ENCODE measurements around the gene ABL1.

ABL1 gene

GRCh38 chr9:130914417-130915095, 79.5 kb downstream of the ABL1 start:
- no peak for TF ChIP-seq CTCF (IDR thresholded peaks at IDR 0.05; ENCODE audit: low read length, missing control alignments)
- DNase-seq (ENCODE audit: low read depth): no peak
- H3K4me3 ChIP-seq (replicated peaks; ENCODE audit: low read depth, low read length): no peak overlapping the region

DNA sequence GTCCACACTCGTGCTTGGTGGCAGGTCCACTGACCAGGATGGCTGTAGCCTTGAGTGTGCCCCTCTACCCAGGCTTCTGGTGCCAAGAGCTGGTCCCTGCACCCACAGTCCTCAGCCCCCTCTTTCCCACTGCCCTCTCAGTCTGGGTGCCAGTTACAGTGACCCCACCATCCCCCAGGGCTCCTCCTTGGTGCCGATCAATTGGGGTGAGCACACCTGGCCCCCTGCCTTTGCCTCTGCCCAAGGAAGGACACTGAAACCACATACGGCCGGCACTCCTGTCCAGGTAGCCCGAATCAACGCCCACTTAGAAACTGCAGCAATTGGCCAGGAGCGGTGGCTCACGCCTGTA, 80.0 kb downstream of the ABL1 start:
- DNase-seq (ENCODE audit: low read depth): no peak
- no peak for TF ChIP-seq CTCF (IDR thresholded peaks at IDR 0.05; ENCODE audit: low read length, missing control alignments)
- H3K4me3 ChIP-seq (replicated peaks; ENCODE audit: low read depth, low read length): no peak overlapping the region

DNA sequence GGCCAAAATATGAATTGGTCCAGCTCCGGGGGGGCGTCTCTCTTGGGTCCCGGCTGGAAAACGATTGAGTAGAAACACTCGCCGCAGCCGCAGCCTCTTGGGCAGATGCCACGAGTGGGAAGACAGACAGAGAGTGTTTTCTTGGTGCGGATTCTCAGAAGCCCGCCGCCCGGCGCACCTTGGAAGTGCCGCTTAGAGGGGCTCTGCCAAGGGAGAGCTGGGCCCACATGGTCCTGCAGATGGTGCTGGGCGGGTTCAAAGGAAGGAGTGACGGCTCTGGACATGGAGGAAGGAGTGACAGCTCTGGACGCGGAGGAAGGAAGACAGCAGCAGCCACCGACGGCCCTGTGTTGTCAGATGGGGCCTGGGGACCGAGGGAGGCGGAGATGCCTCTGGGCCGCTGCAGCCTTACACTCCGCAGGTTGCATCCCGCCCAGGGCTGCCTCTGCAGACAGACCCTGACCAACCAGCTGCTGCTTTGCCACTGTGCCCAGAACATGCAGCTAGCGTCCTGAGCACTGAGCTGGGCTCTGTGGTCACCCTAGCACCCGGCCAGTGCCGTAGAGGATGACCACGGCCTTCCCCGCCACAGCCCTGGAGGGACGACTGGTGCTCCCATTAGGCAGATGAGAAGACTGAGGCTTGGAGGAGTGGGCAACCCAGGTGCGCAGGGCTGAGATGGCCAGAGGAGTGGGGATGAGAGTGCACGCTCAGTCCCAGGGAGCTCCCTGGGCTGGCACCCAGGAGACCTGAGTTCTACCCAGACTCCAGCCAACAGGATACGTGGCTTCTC, 82.3 kb downstream of the ABL1 start:
- H3K4me3 ChIP-seq (replicated peaks; ENCODE audit: low read depth, low read length): no peak overlapping the region
- no peak for TF ChIP-seq CTCF (IDR thresholded peaks at IDR 0.05; ENCODE audit: low read length, missing control alignments)
- DNase-seq (ENCODE audit: low read depth): no peak

- DNase-seq (ENCODE audit: low read depth): no peak
- TF ChIP-seq CTCF (IDR thresholded peaks at IDR 0.05; ENCODE audit: low read length, missing control alignments): no peak
- H3K4me3 ChIP-seq (replicated peaks; ENCODE audit: low read depth, low read length): no peak overlapping the region
Measured at GRCh38 chr9:130918101-130918825, 83.2 kb downstream of the ABL1 start.

GRCh38 chr9:130918826-130919558, 83.9 kb downstream of the ABL1 start:
- no peak for TF ChIP-seq CTCF (IDR thresholded peaks at IDR 0.05; ENCODE audit: low read length, missing control alignments)
- H3K4me3 ChIP-seq (replicated peaks; ENCODE audit: low read depth, low read length): no peak overlapping the region
- DNase-seq (ENCODE audit: low read depth): no peak

GRCh38 chr9:130919559-130920145, 84.6 kb downstream of the ABL1 start:
- no peak for TF ChIP-seq CTCF (IDR thresholded peaks at IDR 0.05; ENCODE audit: low read length, missing control alignments)
- DNase-seq (ENCODE audit: low read depth): no peak
- H3K4me3 ChIP-seq (replicated peaks; ENCODE audit: low read depth, low read length): no peak overlapping the region

Data from fibroblast of pulmonary artery (primary cell).